Nephron progenitor cell (in vitro differentiated cells): ENCODE data around the gene OCSTAMP.

ENCODE experiments used
- DNase-seq: peaks from one replicate; pipeline ENCODE4 v3.0.0; 2021
- H3K27ac Mint-ChIP-seq: 2 replicates; pipeline ENCODE4 v1.8.0; 2021; ENCODE audit warnings: mild to moderate bottlenecking, moderate library complexity, mixed read lengths
- H3K27me3 Mint-ChIP-seq: 2 replicates; pipeline ENCODE4 v1.8.0; 2021; ENCODE audit warnings: mild to moderate bottlenecking, low read depth, mixed read lengths; ENCODE audit not compliant: poor library complexity
- H3K36me3 Mint-ChIP-seq: 2 replicates; pipeline ENCODE4 v1.8.0; 2021; ENCODE audit warnings: low read depth, mixed read lengths
- H3K4me1 Mint-ChIP-seq: 2 replicates; pipeline ENCODE4 v1.8.0; 2021; ENCODE audit warnings: mixed read lengths
- H3K4me3 Mint-ChIP-seq: 2 replicates; pipeline ENCODE4 v1.8.0; 2021; ENCODE audit warnings: mild to moderate bottlenecking, moderate library complexity, mixed read lengths
- H3K9me3 Mint-ChIP-seq: 2 replicates; pipeline ENCODE4 v1.8.0; 2021; ENCODE audit warnings: mild to moderate bottlenecking, moderate library complexity, mixed read lengths
- TF ChIP-seq, protein P1 (sequence below): fragments of 200-600 bp; sonication (generic); IDR thresholded peaks from 2 replicates; pipeline ENCODE4 v1.5.0; 2021; ENCODE audit warnings: antibody characterized with exemption

Gene OCSTAMP

GRCh38 chr20:46501961-46502360 lies 48.5 kb downstream of the OCSTAMP start:
- DNase-seq: no peak
- H3K4me1 Mint-ChIP-seq: no peaks in the 10 kb centered on the region
- peaks cover 3% of the 10 kb centered on the region for H3K27me3 Mint-ChIP-seq
- no peak overlapping the region for H3K4me3 Mint-ChIP-seq
- peaks cover 98% of the 10 kb centered on the region for H3K36me3 Mint-ChIP-seq
- TF ChIP-seq, protein P1, sequence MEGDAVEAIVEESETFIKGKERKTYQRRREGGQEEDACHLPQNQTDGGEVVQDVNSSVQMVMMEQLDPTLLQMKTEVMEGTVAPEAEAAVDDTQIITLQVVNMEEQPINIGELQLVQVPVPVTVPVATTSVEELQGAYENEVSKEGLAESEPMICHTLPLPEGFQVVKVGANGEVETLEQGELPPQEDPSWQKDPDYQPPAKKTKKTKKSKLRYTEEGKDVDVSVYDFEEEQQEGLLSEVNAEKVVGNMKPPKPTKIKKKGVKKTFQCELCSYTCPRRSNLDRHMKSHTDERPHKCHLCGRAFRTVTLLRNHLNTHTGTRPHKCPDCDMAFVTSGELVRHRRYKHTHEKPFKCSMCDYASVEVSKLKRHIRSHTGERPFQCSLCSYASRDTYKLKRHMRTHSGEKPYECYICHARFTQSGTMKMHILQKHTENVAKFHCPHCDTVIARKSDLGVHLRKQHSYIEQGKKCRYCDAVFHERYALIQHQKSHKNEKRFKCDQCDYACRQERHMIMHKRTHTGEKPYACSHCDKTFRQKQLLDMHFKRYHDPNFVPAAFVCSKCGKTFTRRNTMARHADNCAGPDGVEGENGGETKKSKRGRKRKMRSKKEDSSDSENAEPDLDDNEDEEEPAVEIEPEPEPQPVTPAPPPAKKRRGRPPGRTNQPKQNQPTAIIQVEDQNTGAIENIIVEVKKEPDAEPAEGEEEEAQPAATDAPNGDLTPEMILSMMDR: no peak
- H3K27ac Mint-ChIP-seq: no peak overlapping the region
- H3K9me3 Mint-ChIP-seq: peaks cover 100% of the 10 kb centered on the region

DNA sequence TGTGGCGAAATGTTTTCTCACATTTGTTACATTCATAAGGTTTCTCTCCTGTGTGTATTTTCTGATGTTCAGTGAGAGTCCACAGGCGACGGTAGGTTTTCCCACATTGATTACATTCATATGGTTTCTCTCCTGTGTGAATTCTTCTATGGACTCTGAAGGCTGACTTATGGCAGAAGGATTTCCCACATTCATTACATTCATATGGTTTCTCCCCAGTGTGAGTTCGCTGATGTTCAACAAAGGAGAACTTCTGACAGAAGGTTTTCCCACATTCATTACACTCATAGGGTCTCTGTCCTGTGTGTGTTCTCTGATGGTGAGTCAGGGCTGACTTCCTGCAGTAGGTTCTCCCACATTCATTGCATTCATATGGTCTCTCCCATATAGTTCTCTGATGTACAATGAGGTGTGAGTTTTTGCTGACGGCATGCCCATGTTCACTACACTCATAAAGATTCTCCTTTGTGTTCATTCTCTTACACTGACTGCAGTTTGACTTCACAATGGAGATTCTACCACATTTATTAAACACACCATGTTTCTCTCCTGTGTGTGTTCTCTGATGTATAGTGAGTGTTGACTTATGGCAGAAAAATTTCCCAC lies 49.0 kb downstream of the OCSTAMP start:
- H3K4me3 Mint-ChIP-seq: no peak overlapping the region
- no peaks in the 10 kb centered on the region for H3K4me1 Mint-ChIP-seq
- no peak overlapping the region for H3K27ac Mint-ChIP-seq
- peaks cover 3% of the 10 kb centered on the region for H3K27me3 Mint-ChIP-seq
- TF ChIP-seq, protein P1: no peak
- no peak for DNase-seq
- H3K9me3 Mint-ChIP-seq: peaks cover 100% of the 10 kb centered on the region
- H3K36me3 Mint-ChIP-seq: peaks cover 98% of the 10 kb centered on the region

DNA sequence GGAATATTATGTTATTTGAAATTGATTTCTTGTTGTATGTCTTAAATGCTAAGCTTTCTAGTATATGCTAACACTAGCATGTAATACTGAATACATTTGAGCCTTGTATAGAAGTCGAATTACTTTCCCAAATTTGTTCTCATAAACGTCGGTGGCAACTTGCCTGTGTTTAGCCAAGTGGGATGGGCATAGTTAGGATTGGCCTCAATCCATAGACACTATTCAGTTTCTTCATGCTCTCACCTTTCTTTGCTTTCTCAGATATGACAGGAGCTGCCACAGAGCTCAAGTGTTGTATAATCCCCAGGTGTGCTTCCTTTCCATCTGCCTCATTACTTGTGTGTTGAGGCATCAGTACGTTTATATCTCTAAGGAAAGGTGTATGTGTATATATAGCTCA lies 56.4 kb downstream of the OCSTAMP start:
- peaks cover 65% of the 10 kb centered on the region for H3K36me3 Mint-ChIP-seq
- TF ChIP-seq, protein P1: no peak
- DNase-seq: no peak
- no peak overlapping the region for H3K27ac Mint-ChIP-seq
- H3K9me3 Mint-ChIP-seq: peaks cover 42% of the 10 kb centered on the region
- no peak overlapping the region for H3K4me3 Mint-ChIP-seq
- no peaks in the 10 kb centered on the region for H3K4me1 Mint-ChIP-seq
- no peaks in the 10 kb centered on the region for H3K27me3 Mint-ChIP-seq

DNA sequence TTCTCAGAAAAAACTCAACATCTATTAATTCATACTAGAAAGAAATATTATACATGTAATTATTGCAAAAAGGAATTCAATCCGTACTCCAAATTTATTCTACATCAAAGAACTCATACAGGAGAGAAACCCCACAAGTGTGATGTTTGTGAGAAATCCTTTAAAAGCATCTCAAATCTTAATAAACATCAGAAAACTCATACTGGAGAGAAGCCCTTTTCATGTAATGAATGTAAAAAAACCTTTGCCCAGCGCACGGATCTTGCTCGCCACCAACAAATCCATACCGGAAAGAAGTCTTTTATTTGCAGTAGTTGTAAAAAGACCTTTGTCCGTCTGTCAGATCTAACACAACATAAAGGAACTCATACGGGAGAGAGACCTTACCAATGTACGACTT lies 59.1 kb downstream of the OCSTAMP start:
- DNase-seq: no peak
- H3K27ac Mint-ChIP-seq: no peak overlapping the region
- TF ChIP-seq, protein P1: no peak
- no peak overlapping the region for H3K4me3 Mint-ChIP-seq
- peaks cover 4% of the 10 kb centered on the region for H3K27me3 Mint-ChIP-seq
- H3K4me1 Mint-ChIP-seq: no peaks in the 10 kb centered on the region
- H3K9me3 Mint-ChIP-seq: peaks cover 15% of the 10 kb centered on the region
- H3K36me3 Mint-ChIP-seq: peaks cover 40% of the 10 kb centered on the region
